GM18526 (cell line): Measurements from ENCODE around the gene COTL1.

Source experiments
- POLR2A ChIP-seq: IDR thresholded peaks from 3 replicates; pipeline ENCODE4 v1.6.1; 2011; ENCODE audit not compliant: insufficient read length; ENCODE audit errors: extremely low read depth

Gene COTL1

GRCh38 chr16:84610376-84610775 is 7.5 kb downstream of the COTL1 start:
- TF ChIP-seq POLR2A: no peak

- TF ChIP-seq POLR2A: no peak
Measured at GRCh38 chr16:84609563-84610177, 8.2 kb downstream of the COTL1 start.

- no peak for TF ChIP-seq POLR2A
Measured at GRCh38 chr16:84608282-84608681, 9.6 kb downstream of the COTL1 start.

GRCh38 chr16:84607694-84608093 is 10.2 kb downstream of the COTL1 start:
- TF ChIP-seq POLR2A: no peak

GRCh38 chr16:84607061-84607460 is 10.8 kb downstream of the COTL1 start:
- TF ChIP-seq POLR2A: no peak

GRCh38 chr16:84606081-84606875 is 11.6 kb downstream of the COTL1 start:
- no peak for TF ChIP-seq POLR2A

- no peak for TF ChIP-seq POLR2A
Measured at GRCh38 chr16:84605339-84605848, 12.5 kb downstream of the COTL1 start.

GRCh38 chr16:84604477-84605013 is 13.3 kb downstream of the COTL1 start:
- TF ChIP-seq POLR2A: no peak

GRCh38 chr16:84603940-84604339 is 13.9 kb downstream of the COTL1 start:
- TF ChIP-seq POLR2A: no peak

- TF ChIP-seq POLR2A: no peak
Measured at GRCh38 chr16:84603140-84603816, 14.6 kb downstream of the COTL1 start.

- TF ChIP-seq POLR2A: no peak
Measured at GRCh38 chr16:84600343-84601229, 17.3 kb downstream of the COTL1 start.

GRCh38 chr16:84599521-84600202 is 18.2 kb downstream of the COTL1 start:
- TF ChIP-seq POLR2A: no peak

- TF ChIP-seq POLR2A: no peak
Measured at GRCh38 chr16:84598360-84598759, 19.5 kb downstream of the COTL1 start.

- no peak for TF ChIP-seq POLR2A
Measured at GRCh38 chr16:84597931-84598351, 19.9 kb downstream of the COTL1 start.
